GM12892 (cell line): ENCODE data around the gene PRRC1.
"Not testable (repeated sequence)": the region's sequence is repeated elsewhere in the genome, so short reads cannot be mapped to it uniquely, and the experiment has no call there.

ENCODE experiments used
- POLR2A ChIP-seq: IDR thresholded peaks from 2 replicates; pipeline ENCODE4 v1.6.1; 2011; ENCODE audit warnings: low read depth, low read length, control low read depth
- POLR2AphosphoS5 ChIP-seq: IDR thresholded peaks from 2 replicates; pipeline ENCODE4 v1.6.1; 2011; ENCODE audit warnings: low read depth, low read length, control low read depth

GRCh38 chr5:127569471-127569870, 52.0 kb downstream of the PRRC1 start:
- TF ChIP-seq POLR2AphosphoS5, POLR2A: not testable (repeated sequence)
